Fibroblast of lung (primary cell): ENCODE results near the gene FBXO40. TPM values are rescaled to one million over a fixed set of nuclear protein-coding genes. Genes with fewer than 3 reads are reported as not detected.

Experiments used
- DNase-seq, 2 donors: peaks; one replicate each; pipeline versions ENCODE4 v3.0.0 to v3.0.0-alpha.2; 2010; ENCODE audit warnings: low read depth in 2 of 2
- H2AFZ ChIP-seq: 2 replicates; pipeline ENCODE4 v1.5.1; 2012; ENCODE audit warnings: low read length, control low read depth, inconsistent platforms
- H3K27ac ChIP-seq: 2 replicates; pipeline ENCODE4 v1.5.1; 2011; ENCODE audit warnings: low read length, control low read depth; ENCODE audit not compliant: insufficient read depth
- H3K27me3 ChIP-seq: 2 replicates; pipeline ENCODE4 v1.5.1; 2011; ENCODE audit warnings: mild to moderate bottlenecking, low read length; ENCODE audit not compliant: control insufficient read depth, insufficient read depth
- H3K36me3 ChIP-seq: 2 replicates; pipeline ENCODE4 v1.5.1; 2011; ENCODE audit warnings: low read length; ENCODE audit not compliant: control insufficient read depth, insufficient read depth
- H3K4me1 ChIP-seq: 2 replicates; pipeline ENCODE4 v1.5.1; 2011; ENCODE audit warnings: low read length; ENCODE audit not compliant: control insufficient read depth, insufficient read depth; ENCODE audit errors: extremely low read depth
- H3K4me2 ChIP-seq: 2 replicates; pipeline ENCODE4 v1.5.1; 2011; ENCODE audit warnings: low read length, control low read depth; ENCODE audit not compliant: insufficient read depth; ENCODE audit errors: extremely low read depth
- H3K4me3 ChIP-seq, 4 experiments: fragments of 200-600 bp in 1 of 4; sonication (generic) in 1 of 4; replicated peaks in 1 of 4; 2 replicates each; pipeline ENCODE4 v1.5.1; 2011 to 2016; ENCODE audit warnings: low read length in 4 of 4, low read depth in 3 of 4, mild to moderate bottlenecking in 3 of 4, control low read depth in 2 of 4, inconsistent platforms in 1 of 4, mixed read lengths in 1 of 4; ENCODE audit not compliant: insufficient read depth in 1 of 4; ENCODE audit errors: control extremely low read depth in 1 of 4
- H3K79me2 ChIP-seq: 2 replicates; pipeline ENCODE4 v1.5.1; 2012; ENCODE audit warnings: mild to moderate bottlenecking, low read length, inconsistent platforms; ENCODE audit not compliant: control insufficient read depth, insufficient read depth
- H3K9ac ChIP-seq: 2 replicates; pipeline ENCODE4 v1.5.1; 2011; ENCODE audit warnings: mild to moderate bottlenecking, low read length, control low read depth; ENCODE audit not compliant: insufficient read depth
- H3K9me3 ChIP-seq: 2 replicates; pipeline ENCODE4 v1.5.1; 2012; ENCODE audit warnings: low read depth, low read length; ENCODE audit not compliant: control insufficient read depth, insufficient read depth
- H4K20me1 ChIP-seq: 2 replicates; pipeline ENCODE4 v1.5.1; 2011; ENCODE audit warnings: low read length; ENCODE audit not compliant: control insufficient read depth, insufficient read depth; ENCODE audit errors: extremely low read depth
- CTCF ChIP-seq, 2 donors: IDR thresholded peaks in 1 of 2; conservative IDR thresholded peaks in 1 of 2; 1 replicate in 1 of 2; 2 replicates in 1 of 2; pipeline ENCODE4 v1.5.1; 2011 to 2012; ENCODE audit warnings: low read length in 2 of 2, control low read depth in 1 of 2, inconsistent platforms in 1 of 2, low read depth in 1 of 2, mild to moderate bottlenecking in 1 of 2
- EZH2 ChIP-seq: IDR thresholded peaks from 2 replicates; pipeline ENCODE4 v1.5.1; 2012; ENCODE audit warnings: low read length, control low read depth, mild to moderate bottlenecking; ENCODE audit errors: missing control alignments
- polyA plus RNA-seq, 2 donors: library from polyadenylated mRNA; depleted of rRNA in 1 of 2; stranded (reverse) in 1 of 2; unstranded in 1 of 2; fragments of >200 nt; gene quantifications; 2 replicates each; pipeline ENCODE4 v1.2.1, GENCODE V29; 2011 to 2012; ENCODE audit warnings: missing spikeins in 1 of 2
- total RNA-seq: library from RNA; depleted of rRNA; stranded (reverse); fragments of >200 nt; gene quantifications from 2 replicates; pipeline ENCODE4 v1.2.1, GENCODE V29; 2014

The FBXO40 gene
- total and polyA plus RNA-seq, 2 donors (not counting 1 experiment from before 2014, with no cell fraction given), result not detected

- Histone ChIP-seq H3K27ac (no peak overlapping the region), H3K27me3 (no peaks in the 10 kb centered on the region), H3K36me3 (peaks cover 15% of the 10 kb centered on the region), H3K4me3 (no peak overlapping the region), H2AFZ (no peak overlapping the region), H3K9me3 (no peaks in the 10 kb centered on the region), H3K4me1 (no peaks in the 10 kb centered on the region), H3K79me2 (no peaks in the 10 kb centered on the region), H3K9ac (no peak overlapping the region), H3K4me2 (no peak overlapping the region), H4K20me1 (no peaks in the 10 kb centered on the region)
- no peak for DNase-seq
- no peak for TF ChIP-seq EZH2
- TF ChIP-seq CTCF (conservative IDR thresholded peaks at IDR 0.05 in 1 of 2, IDR thresholded peaks at IDR 0.05 in 1 of 2; ENCODE audit: low read depth in 1 of 2, low read length in 2 of 2), result no peak
These were observed 77.5 kb downstream of the FBXO40 start for GRCh38 chr3:121670676-121671075.

- H3K9me3 ChIP-seq, result no peaks in the 10 kb centered on the region
- no peaks in the 10 kb centered on the region for H3K79me2 ChIP-seq
- no peak for DNase-seq
- no peak overlapping the region for H3K4me2 ChIP-seq
- H3K4me3 ChIP-seq, result no peak overlapping the region
- no peaks in the 10 kb centered on the region for H4K20me1 ChIP-seq
- peaks cover 9% of the 10 kb centered on the region for H3K36me3 ChIP-seq
- no peak overlapping the region for H2AFZ ChIP-seq
- no peaks in the 10 kb centered on the region for H3K27me3 ChIP-seq
- no peak overlapping the region for H3K27ac ChIP-seq
- no peak overlapping the region for H3K9ac ChIP-seq
- no peaks in the 10 kb centered on the region for H3K4me1 ChIP-seq
- TF ChIP-seq CTCF (conservative IDR thresholded peaks at IDR 0.05 in 1 of 2, IDR thresholded peaks at IDR 0.05 in 1 of 2; ENCODE audit: low read depth in 1 of 2, low read length in 2 of 2) (no peak), EZH2 (no peak)
These were observed 84.0 kb downstream of the FBXO40 start for GRCh38 chr3:121677141-121677540.

Other genes with a start within 250 kb of the FBXO40 start
- 3.3 and 4.1 TPM in 2 replicates for gene POLQ, start 47.4 kb upstream of the FBXO40 start, total RNA-seq
- 1.1 and 4.1 TPM in 2 replicates for gene POLQ, start 47.4 kb upstream of the FBXO40 start, polyA plus RNA-seq
- gene ARGFX, start 25.4 kb upstream of the FBXO40 start, total RNA-seq, result not detected in 2 replicates
- gene ARGFX, start 25.4 kb upstream of the FBXO40 start, polyA plus RNA-seq, result not detected in 2 replicates
- gene HCLS1, start 67.5 kb downstream of the FBXO40 start, total RNA-seq, result 0.51 and 0.66 TPM in 2 replicates
- 0.40 and 7.7 TPM in 2 replicates for gene HCLS1, start 67.5 kb downstream of the FBXO40 start, polyA plus RNA-seq
- gene GOLGB1, start 156.4 kb downstream of the FBXO40 start, total RNA-seq, result 46.7 and 68.7 TPM in 2 replicates
- gene GOLGB1, start 156.4 kb downstream of the FBXO40 start, polyA plus RNA-seq, result 15.8 and 24.7 TPM in 2 replicates
- gene IQCB1, start 241.7 kb downstream of the FBXO40 start, total RNA-seq, result 13.4 and 19.3 TPM in 2 replicates
- 9.2 and 9.3 TPM in 2 replicates for gene IQCB1, start 241.7 kb downstream of the FBXO40 start, polyA plus RNA-seq
- gene EAF2, start 241.8 kb downstream of the FBXO40 start, total RNA-seq, result 2.1 and 2.8 TPM in 2 replicates
- 0.52 and 1.2 TPM in 2 replicates for gene EAF2, start 241.8 kb downstream of the FBXO40 start, polyA plus RNA-seq